NCI-H526 treated with DMSO at 0.1 percent for 48 hours (cell line): ENCODE results near the gene USH1C.

Experiments
- DNase-seq: peaks from one replicate; lab custom pipeline; 2025; lab: John Stamatoyannopoulos, UW

USH1C gene

DNA sequence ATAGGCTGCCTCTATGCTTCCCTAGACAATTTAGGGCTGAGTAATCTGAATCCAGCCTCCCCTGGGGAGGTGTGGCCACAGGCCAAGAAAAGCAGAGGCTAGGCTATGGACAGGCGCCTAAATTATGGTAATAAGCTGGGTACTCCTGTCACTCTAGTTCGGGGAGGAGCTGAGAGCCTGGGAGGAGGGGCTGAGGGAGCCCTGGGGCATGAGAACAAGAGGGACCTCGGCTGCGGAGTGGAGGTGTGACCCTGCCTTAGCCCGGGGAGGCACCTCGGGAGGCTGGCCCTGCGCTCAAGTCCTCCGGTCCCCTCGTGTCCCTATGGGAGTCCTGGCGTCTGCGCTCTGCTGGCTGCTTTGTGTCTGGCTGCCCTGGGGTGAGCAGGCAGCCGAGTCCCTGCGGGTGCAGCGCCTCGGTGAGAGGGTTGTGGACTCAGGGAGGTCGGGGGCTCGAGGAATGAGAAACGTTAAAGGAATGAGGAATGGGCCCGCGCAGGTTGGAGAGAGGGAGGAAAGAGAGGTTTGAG lies 2.9 kb upstream of the USH1C start, which contains the start of gene OTOG:
Gene OTOG (plus strand): TSS at position 209 of the 527 bp plus-strand sequence. CDS start 114 bp downstream, at position 323.
- no peak for DNase-seq

DNA sequence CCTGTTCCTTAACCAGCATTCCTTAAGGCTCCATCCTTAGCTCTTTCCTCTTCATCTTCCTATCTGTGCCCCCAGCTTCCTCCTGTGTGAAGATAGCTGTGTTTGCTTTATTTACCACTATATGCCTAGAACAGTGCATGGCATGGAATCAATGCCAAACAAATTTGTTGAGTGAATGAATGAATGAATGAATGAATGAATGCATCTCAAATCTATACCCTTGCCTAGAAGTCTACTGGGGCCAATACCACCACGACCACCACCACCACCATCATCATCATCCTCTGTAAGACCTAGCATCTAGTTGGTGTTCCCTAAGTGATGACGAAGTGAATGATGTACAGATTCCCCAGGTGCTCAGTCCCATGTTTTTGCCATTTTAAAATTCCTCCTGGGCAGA lies 2.0 kb upstream of the USH1C start:
- no peak for DNase-seq

DNA sequence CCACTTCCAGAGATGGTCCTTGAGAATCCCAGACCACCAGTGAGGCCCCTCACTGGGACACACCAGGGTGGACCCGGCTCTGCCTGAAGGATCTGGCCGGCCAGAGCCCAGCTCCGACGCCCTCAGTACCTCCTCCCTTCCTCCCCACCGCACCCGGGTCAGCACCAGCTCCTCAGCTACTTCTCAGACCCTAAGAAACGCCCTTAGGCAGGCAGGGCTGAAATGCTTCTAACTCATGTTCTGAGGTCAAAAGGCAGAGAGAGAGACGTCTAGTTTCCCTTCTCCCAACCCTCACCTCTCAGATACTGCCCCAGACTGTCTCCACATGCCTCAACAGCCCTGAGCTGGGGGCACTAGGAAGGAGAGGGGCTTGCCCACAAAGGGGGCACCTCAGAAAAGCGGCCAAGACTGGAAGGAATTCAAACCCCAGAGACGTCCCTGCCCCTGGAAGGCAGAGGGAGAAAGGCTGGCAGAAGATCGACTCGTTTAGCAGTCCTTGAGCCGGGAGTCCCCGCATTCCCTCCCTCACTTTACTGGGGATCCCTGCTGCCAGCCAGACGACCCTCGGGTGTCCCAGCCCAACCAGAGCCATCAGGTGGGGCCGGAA lies 539 bp downstream of the USH1C start:
- DNase-seq = no peak

DNA sequence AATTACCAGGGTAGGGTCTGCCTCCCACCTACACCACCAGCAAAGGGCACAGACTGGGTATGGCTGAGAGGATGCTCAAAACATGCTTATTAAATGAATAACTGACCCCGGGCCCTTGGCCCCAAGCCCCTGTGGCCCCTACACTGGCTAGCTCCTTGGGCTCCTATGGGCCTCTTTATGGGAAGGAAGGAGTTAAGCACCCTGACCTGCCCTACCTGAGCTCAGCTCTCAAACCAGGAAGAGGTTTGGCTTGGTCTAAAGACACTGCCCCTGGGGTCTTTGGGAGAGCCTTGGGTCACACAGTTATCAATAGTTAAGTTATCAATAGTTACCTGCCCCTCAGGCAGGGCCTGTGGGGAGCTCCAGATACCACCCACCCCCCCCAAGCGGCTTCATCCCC lies 1.2 kb downstream of the USH1C start:
- DNase-seq = no peak

DNA sequence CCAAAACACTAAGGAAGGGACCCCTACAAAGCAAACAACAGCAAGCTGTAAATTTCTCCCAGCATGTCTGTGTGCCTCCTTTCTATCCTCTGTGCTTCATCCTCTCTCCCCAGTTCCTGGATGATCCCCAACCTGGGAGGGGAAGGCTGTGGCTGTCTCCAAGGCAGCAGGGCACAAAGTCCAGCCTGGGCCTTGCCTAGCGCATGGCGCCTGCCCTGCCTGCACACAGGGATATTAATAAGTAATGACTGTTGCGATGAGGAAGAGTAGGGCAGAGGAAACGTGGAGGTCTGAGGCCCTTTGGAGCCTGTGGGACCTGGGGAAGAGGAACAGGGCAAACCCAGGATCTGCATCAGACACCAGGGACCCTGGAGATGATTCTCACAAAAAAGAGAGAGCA lies 2.0 kb downstream of the USH1C start:
- peak; percentile 50 for DNase-seq

DNA sequence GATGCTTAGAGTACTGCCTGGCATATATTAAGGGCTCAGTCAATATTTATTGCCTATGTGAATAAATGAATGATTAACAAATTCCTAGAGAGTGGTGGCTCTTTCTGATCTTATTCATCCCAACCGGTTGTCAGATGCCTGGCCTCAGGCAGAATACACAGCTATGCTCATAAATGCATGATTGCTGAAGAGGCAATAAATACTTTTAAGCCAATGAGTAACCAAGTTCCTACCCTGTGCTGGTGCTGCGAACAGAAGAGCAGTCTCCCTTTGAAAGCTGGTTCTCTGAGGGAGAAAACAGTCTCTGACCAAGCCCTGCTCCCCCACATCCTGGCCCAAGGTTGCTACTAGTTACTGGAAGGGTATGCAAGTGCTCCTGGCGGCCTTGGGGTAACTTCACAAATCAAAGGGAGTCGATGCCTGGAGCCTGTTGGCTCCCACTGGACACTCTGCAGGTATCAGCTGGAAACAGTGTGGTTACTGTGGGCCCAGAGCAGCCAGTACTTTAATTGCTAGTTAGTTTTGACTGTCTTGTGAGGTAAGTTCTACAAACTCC lies 2.8 kb downstream of the USH1C start:
- DNase-seq = no peak

DNA sequence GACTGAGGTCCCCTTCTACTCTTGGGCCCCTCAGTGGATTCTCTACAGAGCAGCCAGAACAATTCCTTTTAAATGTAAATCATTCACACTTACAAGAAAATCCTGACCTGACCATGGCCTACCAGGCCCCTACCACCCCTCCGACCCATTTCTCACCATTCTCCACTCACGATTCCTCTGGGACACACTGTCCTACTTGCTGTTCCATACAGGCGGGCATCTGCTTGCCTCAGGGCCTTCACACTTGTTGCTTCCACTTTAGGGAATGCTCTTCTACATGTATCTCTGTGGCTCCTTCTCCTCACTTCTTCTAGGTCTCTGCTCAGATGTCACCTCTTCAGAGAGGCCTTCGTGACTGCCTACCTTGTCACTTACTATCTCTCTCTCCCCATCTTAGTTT lies 3.4 kb downstream of the USH1C start:
- DNase-seq = no peak

DNA sequence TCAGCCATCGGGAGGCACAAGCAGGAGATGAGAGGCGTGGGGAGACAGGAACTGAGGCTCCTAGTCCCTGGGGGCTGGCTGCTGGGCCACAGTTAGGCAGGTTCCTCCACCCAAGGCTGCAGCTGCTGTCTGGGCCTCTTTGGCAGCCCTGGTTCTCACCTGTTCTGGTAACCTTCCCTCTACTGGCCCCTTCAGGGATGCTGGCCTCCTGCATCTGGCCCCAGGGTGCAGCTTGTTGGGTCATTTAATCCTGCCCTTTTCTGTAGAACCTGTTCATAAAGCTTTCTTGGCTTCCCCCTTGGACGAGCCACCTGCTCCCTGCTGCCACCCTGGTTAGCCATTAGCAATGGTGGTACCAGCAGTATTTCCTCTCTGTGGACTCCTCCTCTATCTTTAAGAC lies 5.5 kb downstream of the USH1C start:
- DNase-seq = peak; percentile 15

DNA sequence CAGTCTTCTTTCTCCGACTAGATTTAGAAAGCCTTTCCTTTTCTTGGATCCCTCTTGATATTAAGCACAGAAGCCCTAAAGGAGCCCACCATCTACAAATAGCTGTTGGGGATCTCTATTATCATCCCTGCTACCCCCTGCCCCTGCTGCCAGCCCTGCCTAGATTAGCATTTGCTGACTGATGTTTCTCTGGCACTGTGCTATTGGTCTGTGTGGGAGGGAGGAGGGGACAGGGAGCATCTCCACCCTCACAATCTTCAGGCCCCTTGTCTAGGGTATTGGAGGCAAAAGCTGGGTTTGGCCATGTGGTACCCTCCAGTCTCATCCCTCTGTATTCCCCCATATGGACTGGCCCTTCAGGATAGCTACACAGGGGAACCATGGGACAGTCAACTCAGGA lies 6.2 kb downstream of the USH1C start:
- DNase-seq = no peak

DNA sequence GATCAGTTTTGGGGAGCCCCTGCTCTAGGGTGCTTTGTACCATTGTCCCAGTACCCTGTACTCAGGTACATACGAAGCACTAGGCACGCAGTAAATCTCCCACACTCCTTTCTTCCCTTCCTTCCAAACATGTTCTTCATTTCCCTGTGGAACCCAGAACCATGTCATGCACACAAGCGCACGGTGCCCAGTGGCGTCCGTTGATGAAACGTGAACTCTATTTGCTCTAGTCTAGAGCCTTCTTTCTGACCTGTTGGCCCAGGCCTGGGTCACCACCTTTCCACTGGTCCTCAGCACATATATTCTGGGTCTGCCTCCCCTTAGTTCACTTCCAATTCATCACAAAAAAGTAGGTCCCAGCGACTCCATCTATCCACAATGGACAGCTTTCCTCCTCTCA lies 7.0 kb downstream of the USH1C start:
- no peak for DNase-seq

DNA sequence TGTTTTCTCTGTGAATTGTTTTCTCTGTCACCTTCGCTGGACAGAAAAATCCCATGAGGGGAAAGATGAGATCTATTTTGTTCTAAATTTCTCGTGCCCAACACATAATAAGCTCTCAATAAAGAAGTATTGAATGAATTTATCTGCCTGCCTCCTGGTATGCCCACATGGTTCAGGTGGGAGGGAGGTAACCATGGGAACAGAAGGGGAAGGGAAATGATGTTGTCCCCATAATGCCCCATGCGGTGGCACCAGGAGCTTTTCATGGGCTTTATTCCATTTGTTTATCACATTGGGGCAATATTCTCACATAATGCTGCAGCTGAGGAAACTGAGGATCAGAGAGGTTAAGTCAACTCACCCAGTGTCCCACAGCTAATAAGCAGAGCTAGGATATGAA lies 8.7 kb downstream of the USH1C start:
- DNase-seq = no peak

DNA sequence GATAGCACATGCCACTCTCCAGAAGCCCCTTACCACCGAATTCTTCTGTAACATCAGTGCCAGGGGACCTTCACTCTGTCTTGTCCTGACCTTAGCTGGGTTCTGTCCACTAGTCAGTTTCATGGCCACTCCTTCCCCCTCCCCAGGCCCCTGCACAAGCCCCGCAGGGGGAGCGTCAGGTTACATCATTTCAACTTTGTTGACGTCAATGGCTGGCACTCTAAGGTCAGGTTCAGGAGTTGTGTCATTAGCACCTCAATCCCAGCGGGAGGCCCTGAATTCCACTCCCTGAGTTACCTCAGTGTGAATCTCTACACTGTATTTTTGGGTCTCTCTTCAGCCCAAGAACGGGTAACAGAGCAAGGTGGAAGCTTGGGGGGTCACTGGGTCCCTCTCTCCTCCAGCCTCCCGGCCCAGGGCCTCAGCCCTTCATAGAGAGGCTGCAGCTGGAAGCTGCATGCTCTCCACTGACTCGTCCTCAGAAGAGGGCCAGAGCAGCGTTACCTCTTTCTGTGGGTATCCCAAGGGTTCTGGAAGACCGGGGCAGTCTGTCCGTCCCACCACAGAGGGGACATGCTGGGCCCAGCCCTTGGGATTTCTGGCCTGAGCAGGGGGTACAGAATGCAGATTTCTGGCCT lies 10.3 kb downstream of the USH1C start:
- DNase-seq = no peak

DNA sequence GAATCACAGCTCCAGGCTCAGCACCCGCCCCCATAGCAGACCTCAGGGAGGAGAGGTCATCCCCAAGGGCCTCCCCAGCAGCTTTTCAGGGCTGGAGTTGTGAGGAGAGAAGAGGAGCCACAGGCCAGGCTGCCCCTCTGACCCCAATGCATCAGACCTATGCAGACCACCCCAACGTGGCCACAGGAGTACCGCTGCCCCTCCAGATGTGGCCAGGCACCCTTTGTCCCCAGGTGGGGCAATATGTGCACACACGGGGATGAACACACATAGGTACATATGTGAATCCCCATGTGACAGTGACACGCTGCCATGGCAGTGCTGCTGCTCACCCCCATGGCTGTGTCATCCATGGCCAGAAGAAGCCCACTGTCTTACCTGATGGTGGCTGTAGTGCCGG lies 10.9 kb downstream of the USH1C start:
- no peak for DNase-seq

DNA sequence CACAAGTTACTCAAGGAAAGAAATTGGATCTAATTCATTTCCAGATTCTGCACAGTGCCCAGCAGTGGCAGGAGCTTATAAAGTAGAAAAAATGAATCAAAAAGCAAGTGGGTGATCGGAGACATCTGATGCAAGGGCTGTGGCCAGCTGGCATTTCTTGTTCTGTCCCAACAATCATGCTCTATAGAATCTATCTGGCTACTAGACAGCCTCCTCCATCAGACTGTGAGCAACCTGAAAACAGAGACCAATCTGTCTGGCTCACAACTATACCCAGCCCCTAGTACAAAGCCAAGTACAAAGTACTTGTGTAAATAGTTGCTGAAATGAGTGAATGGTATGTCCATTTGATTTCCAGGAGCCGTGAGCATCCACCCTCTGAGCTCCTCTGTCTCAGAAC lies 11.4 kb downstream of the USH1C start:
- DNase-seq = no peak

DNA sequence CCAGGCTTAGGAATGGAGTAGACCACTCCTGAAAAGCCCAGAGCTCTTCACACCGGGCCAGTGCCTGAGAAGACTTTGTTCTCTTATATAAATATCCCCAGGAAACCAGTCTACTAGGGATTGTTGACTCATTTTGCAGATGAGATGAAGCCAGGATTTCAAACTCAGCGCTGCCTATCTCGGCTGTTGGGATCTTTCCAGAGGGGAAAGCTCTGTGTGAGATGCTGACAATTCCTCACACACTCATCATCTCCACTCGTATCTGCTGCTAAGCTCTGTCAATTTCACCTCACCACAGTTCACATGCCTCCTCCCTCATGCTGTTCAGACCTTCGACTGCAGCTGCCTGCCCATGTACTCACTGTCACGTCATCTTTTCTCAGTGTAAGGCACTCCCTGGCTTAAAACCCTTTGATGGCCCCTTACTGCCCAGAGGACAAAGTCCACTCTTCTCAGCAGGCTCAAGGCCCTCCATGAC lies 12.5 kb downstream of the USH1C start:
- no peak for DNase-seq

DNA sequence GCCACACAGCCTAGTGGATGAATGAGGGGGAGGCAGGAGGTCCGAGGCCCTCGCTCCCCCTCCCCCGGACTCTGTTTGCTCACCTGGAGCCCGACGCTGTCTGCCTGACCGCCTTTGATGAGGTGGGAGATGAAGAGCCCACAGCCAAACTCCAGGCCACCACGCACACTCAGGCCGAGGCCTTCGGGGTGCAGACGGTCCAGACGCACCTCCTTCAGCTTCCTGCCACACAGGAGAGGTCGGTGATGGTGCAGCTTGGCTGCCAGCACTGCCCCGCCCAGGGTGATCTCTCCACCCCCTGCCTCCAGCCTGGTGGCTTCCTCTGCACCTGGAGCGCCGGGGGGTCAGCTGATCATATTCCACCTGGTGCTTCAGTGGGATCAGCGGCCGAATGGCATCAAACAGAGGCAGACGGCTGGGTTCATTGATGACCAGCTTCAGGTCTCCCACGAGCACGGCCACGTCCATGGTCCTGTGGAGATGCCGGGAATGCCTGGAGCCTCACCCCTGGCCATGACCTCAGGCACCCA lies 13.1 kb downstream of the USH1C start:
- DNase-seq = peak; percentile 41

DNA sequence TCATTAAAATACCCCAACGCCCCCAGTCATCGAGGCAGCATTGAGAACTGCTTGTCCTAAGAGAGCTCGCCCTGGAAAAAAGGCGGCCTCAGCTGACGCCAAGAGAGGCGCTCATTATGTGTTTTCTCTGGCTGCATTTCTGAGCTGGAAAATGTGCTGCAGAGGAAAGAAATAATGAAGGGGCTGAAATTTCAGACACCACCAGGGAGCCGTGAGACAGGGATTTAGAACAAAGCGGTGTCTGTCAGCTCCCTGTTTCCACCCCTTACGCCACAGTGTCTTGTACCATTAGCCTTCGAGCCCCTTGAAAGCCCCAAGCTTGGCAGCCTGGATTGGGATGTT lies 14.4 kb downstream of the USH1C start:
- DNase-seq = no peak

DNA sequence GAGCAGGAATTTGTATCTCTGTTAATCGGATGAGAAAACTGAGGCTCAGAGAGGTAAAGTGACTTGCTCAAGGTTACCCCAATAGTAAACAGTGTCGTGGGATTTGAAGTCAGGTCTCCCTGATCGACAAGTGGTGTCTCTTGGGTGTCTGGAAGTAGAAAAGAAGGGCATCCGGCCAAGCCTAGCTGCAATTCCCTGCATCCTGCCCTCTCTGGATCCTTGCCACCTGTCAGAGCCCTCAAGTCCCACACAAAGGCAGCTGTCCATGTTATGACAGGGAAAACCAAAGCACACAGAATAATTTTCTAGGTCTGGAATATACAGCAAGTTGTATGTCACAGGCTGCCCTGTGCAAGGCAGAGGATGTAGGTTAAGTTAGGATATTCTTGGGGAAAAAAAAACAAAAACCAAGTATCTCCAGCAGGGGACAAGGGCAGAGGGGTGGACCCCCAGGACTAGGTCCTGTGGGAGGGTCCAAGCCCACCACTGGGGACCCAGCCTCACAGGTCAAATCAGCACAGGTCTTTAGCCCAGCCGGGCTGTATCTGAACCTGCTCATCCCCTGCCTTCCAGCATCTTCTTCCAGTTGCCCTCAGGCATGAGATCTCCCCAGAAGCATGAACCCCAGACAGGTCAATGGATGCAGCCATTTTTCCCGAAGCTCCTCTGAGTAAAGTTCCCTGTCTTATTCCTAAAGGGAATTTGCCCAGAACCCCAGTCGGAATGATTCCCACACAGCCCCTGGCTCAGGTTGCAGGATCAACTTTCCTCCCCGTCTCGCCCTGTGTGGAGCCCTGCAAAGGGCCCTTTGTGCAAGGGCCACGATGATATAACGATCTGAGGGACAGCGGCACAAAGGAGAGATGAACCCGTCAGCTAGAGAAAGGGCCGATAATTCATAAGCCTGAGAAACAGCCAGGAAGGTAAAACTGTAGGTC lies 15.0 kb downstream of the USH1C start:
- DNase-seq = no peak

DNA sequence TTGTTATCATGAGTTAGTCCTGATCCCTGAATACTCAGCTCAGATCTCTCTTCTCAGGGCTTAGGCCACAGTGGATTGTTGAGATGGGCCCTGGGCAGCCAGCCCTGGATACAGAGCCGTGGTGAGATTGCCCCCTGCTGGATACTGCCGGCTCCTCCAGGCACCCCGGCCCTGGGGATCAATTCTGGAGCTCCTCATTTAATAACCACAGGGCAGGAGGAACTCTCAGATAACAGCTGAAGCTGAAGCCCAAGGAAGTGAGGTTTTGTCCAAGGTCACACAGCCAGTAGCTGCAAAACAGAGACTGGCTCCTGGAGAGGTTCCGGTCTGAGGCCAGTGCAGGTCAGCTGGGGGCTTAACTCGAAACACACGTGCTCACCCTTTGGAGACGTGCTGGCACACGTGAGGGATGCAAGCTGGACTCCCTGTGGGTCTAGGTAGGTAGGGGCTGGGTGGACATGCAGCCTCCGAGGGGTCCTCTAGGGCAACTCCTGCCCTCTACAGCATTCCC lies 16.0 kb downstream of the USH1C start:
- peak; percentile 63 for DNase-seq

DNA sequence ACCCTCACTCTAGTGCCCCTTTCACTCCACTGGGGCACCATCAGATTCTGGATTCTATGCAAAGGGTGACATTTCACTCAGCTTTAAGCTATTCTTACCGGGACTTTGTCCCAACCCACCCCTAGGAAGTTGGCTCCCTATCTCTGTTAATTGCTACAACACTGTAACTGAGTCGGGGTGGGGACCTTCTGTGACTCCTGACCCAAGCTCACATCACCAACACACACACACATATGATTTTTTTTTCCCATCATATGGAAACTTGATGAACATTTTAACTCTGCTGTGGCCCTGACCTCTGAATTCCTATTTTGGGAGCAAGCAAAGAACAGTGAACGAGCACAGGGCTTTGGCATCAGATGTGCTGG lies 16.6 kb downstream of the USH1C start:
- no peak for DNase-seq

DNA sequence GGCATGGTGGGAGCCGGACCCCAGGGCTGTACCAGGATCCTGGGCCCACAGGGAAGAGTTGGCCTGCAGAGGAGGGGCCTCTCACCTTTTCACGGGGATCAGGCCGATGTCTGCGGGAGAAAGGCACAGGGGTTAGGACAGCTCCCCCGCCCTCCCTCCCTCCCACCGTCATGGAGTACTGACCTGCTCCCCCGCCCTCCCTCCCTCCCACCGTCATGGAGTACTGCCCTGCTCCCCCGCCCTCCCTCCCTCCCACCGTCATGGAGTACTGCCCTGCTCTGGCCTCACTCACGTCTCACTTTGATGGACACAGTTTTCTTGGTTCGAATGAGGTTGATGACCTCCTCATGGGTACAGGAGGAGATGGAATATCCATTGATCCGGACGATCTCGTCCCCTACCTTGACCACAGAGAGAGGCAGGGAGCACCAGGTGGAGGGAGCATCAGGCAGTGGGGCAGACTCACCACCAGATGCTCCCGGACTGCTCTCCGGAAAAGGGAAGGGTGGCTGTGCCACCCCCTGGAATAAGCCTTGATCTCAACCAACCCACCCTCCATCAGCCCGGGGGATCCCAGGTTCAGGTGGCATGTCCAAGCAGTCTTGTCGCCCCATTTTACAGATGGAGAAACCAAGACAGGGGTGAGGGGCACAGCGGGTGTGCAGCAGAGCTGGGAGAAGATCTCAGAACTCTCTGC lies 17.1 kb downstream of the USH1C start:
- no peak for DNase-seq
